HEK293 (cell line): ENCODE data around the gene DCP1A.

Experiments
- CTCF ChIA-PET: fragments of 350-600 bp; formaldehyde crosslinking; extraction: SDS; loops from one replicate; lab custom pipeline; 2021; ENCODE audit warnings: antibody characterized with exemption; lab: Yijun Ruan, JAX
- POLR2A ChIA-PET: fragments of 300-600 bp; formaldehyde crosslinking; extraction: SDS; loops from one replicate; lab custom pipeline; 2020; ENCODE audit warnings: antibody characterized with exemption, inconsistent platforms; lab: Yijun Ruan, JAX
- H3K27ac ChIP-seq: fragments of 200-500 bp; sonication (Bioruptor generic); 2 replicates; pipeline ENCODE4 v1.5.1; 2014; ENCODE audit warnings: low read depth, low read length, control low read depth, inconsistent platforms; ENCODE audit errors: extremely low read depth
- H3K36me3 ChIP-seq, 2 experiments: fragments of 200-500 bp in 1 of 2; sonication (Bioruptor generic) in 1 of 2; 1 replicate in 1 of 2; 2 replicates in 1 of 2; pipeline ENCODE4 v1.5.1; 2014 to 2017; ENCODE audit warnings: inconsistent platforms in 2 of 2, low read length in 2 of 2; ENCODE audit not compliant: control insufficient read depth in 2 of 2, insufficient read depth in 1 of 2
- H3K4me1 ChIP-seq: fragments of 200-500 bp; sonication (Bioruptor generic); 2 replicates; pipeline ENCODE4 v1.5.1; 2014; ENCODE audit warnings: mild to moderate bottlenecking, low read length, inconsistent platforms; ENCODE audit not compliant: control insufficient read depth, insufficient read depth
- H3K4me3 ChIP-seq: 2 replicates; pipeline ENCODE4 v1.5.1; 2011; ENCODE audit warnings: low read depth, mild to moderate bottlenecking, control low read depth, low read length, moderate library complexity
- H3K9me3 ChIP-seq: fragments of 200-500 bp; sonication (Bioruptor generic); 2 replicates; pipeline ENCODE4 v1.5.1; 2014; ENCODE audit warnings: low read depth, low read length, inconsistent platforms; ENCODE audit not compliant: control insufficient read depth, insufficient read depth
- BCL11A ChIP-seq: fragments of 450-650 bp; formaldehyde crosslinking; IDR thresholded peaks from 2 replicates; pipeline ENCODE4 v1.5.1; 2016; ENCODE audit warnings: low read depth, missing biosample characterization, missing genetic modification characterization
- GFI1B ChIP-seq: fragments of 450-650 bp; formaldehyde crosslinking; IDR thresholded peaks from 2 replicates; pipeline ENCODE4 v1.5.1; 2016; ENCODE audit warnings: missing biosample characterization, missing genetic modification characterization
- GLIS2 ChIP-seq: fragments of 450-650 bp; formaldehyde crosslinking; IDR thresholded peaks from 2 replicates; pipeline ENCODE4 v1.5.1; 2016; ENCODE audit warnings: missing biosample characterization, missing genetic modification characterization
- KLF16 ChIP-seq: fragments of 450-650 bp; formaldehyde crosslinking; IDR thresholded peaks from 2 replicates; pipeline ENCODE4 v1.5.1; 2017; ENCODE audit warnings: missing biosample characterization, missing genetic modification characterization
- PRDM6 ChIP-seq: fragments of 450-650 bp; formaldehyde crosslinking; IDR thresholded peaks from 2 replicates; pipeline ENCODE4 v1.5.1; 2017; ENCODE audit warnings: missing biosample characterization, missing genetic modification characterization
- SP7 ChIP-seq: fragments of 450-650 bp; formaldehyde crosslinking; IDR thresholded peaks from 2 replicates; pipeline ENCODE4 v1.5.1; 2016; ENCODE audit warnings: missing biosample characterization, missing genetic modification characterization
- ZIC2 ChIP-seq: fragments of 450-650 bp; formaldehyde crosslinking; IDR thresholded peaks from 2 replicates; pipeline ENCODE4 v1.5.1; 2016; ENCODE audit warnings: missing biosample characterization, missing genetic modification characterization
- ZNF114 ChIP-seq: fragments of 450-650 bp; formaldehyde crosslinking; IDR thresholded peaks from 2 replicates; pipeline ENCODE4 v1.5.0; 2017; ENCODE audit warnings: missing biosample characterization, missing genetic modification characterization
- ZNF169 ChIP-seq: fragments of 450-650 bp; formaldehyde crosslinking; IDR thresholded peaks from 2 replicates; pipeline ENCODE4 v1.5.1; 2016; ENCODE audit warnings: missing biosample characterization, missing genetic modification characterization
- ZNF19 ChIP-seq: fragments of 450-650 bp; formaldehyde crosslinking; IDR thresholded peaks from 2 replicates; pipeline ENCODE4; 2016; ENCODE audit warnings: missing biosample characterization, missing genetic modification characterization, low read depth
- ZNF248 ChIP-seq: fragments of 450-650 bp; formaldehyde crosslinking; IDR thresholded peaks from 2 replicates; pipeline ENCODE4 v1.5.1; 2017; ENCODE audit warnings: missing biosample characterization, missing genetic modification characterization
- ZNF26 ChIP-seq: fragments of 450-650 bp; formaldehyde crosslinking; IDR thresholded peaks from 2 replicates; pipeline ENCODE4 v1.5.1; 2016; ENCODE audit warnings: missing biosample characterization, missing genetic modification characterization
- ZNF280C ChIP-seq: fragments of 450-650 bp; formaldehyde crosslinking; IDR thresholded peaks from 2 replicates; pipeline ENCODE4 v1.5.1; 2016; ENCODE audit warnings: missing biosample characterization, missing genetic modification characterization
- ZNF341 ChIP-seq: fragments of 450-650 bp; formaldehyde crosslinking; IDR thresholded peaks from 2 replicates; pipeline ENCODE4; 2016; ENCODE audit warnings: low read depth, missing biosample characterization, missing genetic modification characterization
- ZNF37A ChIP-seq: fragments of 450-650 bp; IDR thresholded peaks from 2 replicates; pipeline ENCODE4 v1.5.1; 2018; ENCODE audit warnings: missing biosample characterization, missing genetic modification characterization
- ZNF391 ChIP-seq: fragments of 450-650 bp; formaldehyde crosslinking; IDR thresholded peaks from 2 replicates; pipeline ENCODE4 v1.5.1; 2016; ENCODE audit warnings: low read depth, missing biosample characterization, missing genetic modification characterization, borderline replicate concordance
- ZNF433 ChIP-seq: fragments of 450-650 bp; formaldehyde crosslinking; IDR thresholded peaks from 2 replicates; pipeline ENCODE4 v1.5.1; 2016; ENCODE audit warnings: missing biosample characterization, missing genetic modification characterization, low read depth
- ZNF501 ChIP-seq: fragments of 450-650 bp; formaldehyde crosslinking; IDR thresholded peaks from 2 replicates; pipeline ENCODE4 v1.5.1; 2016; ENCODE audit warnings: missing biosample characterization, missing genetic modification characterization
- ZNF514 ChIP-seq: fragments of 450-650 bp; formaldehyde crosslinking; IDR thresholded peaks from 2 replicates; pipeline ENCODE4 v1.5.1; 2016; ENCODE audit warnings: missing biosample characterization, missing genetic modification characterization
- ZNF677 ChIP-seq: fragments of 450-650 bp; IDR thresholded peaks from 2 replicates; pipeline ENCODE4 v1.5.0; 2018; ENCODE audit warnings: missing biosample characterization, mild to moderate bottlenecking, missing genetic modification characterization, moderate library complexity
- ZNF791 ChIP-seq: fragments of 450-650 bp; formaldehyde crosslinking; IDR thresholded peaks from 2 replicates; pipeline ENCODE4 v1.5.1; 2016; ENCODE audit warnings: missing biosample characterization, missing genetic modification characterization
- ZNF792 ChIP-seq: fragments of 450-650 bp; formaldehyde crosslinking; IDR thresholded peaks from 2 replicates; pipeline ENCODE4 v1.5.1; 2016; ENCODE audit warnings: missing biosample characterization, missing genetic modification characterization
- ZSCAN5A ChIP-seq: fragments of 450-650 bp; formaldehyde crosslinking; IDR thresholded peaks from 2 replicates; pipeline ENCODE4 v1.5.1; 2016; ENCODE audit warnings: missing biosample characterization, missing genetic modification characterization

The DCP1A gene

GRCh38 chr3:53274938-53275605 is 72.3 kb downstream of the DCP1A start:
- ChIA-PET CTCF (no interaction called here), POLR2A (interaction anchor here (0.7 kb wide), 1 partner anchor 133 kb away, joined by 4 read pairs; no protein-coding TSS in a partner anchor)
- Histone ChIP-seq H3K27ac (no peak overlapping the region), H3K4me3 (no peak overlapping the region), H3K36me3 (no peaks in the 10 kb centered on the region), H3K9me3 (no peaks in the 10 kb centered on the region), H3K4me1 (no peaks in the 10 kb centered on the region)
- TF ChIP-seq ZNF19 (tag by site-specific recombination) (no peak), ZSCAN5A (tag by site-specific recombination) (no peak), ZNF26 (no peak), KLF16 (tag by site-specific recombination) (no peak)
- TF ChIP-seq, all 188 proteins: peak for 0

GRCh38 chr3:53273146-53273670 is 74.1 kb downstream of the DCP1A start:
- CTCF ChIA-PET: interaction anchor here (0.7 kb wide), 1 partner anchor 77 kb away, joined by 4 read pairs; no protein-coding TSS in a partner anchor
- no peaks in the 10 kb centered on the region for H3K4me1 ChIP-seq
- no peak overlapping the region for H3K4me3 ChIP-seq
- no peaks in the 10 kb centered on the region for H3K36me3 ChIP-seq
- POLR2A ChIA-PET: no interaction called here
- no peaks in the 10 kb centered on the region for H3K9me3 ChIP-seq
- TF ChIP-seq ZNF514: no peak
- TF ChIP-seq ZNF37A: no peak
- TF ChIP-seq ZNF501: no peak
- TF ChIP-seq ZNF114: no peak
- no peak for TF ChIP-seq GLIS2 (tag by site-specific recombination)
- H3K27ac ChIP-seq: no peak overlapping the region

GRCh38 chr3:53269888-53270880 is 77.2 kb downstream of the DCP1A start:
- Histone ChIP-seq H3K36me3 (no peaks in the 10 kb centered on the region), H3K4me3 (no peak overlapping the region), H3K27ac (peak overlapping the region; percentile 45; the same call in 1 of the 2 replicates), H3K9me3 (no peaks in the 10 kb centered on the region), H3K4me1 (no peaks in the 10 kb centered on the region)
- CTCF ChIA-PET: interaction anchor here (0.6 to 0.7 kb wide), 2 partner anchors 9 to 13 kb away, joined by 3 to 4 read pairs; no protein-coding TSS in a partner anchor
- POLR2A ChIA-PET: interaction anchor here (1.0 to 1.1 kb wide), 2 partner anchors 11 to 15 kb away, joined by 3 read pairs; partner anchors contain the start of gene TKT
- TF ChIP-seq ZNF677 (tag by site-specific recombination): no peak
- TF ChIP-seq BCL11A (tag by site-specific recombination): no peak
- 0 out of 2 replicates have a peak, but pooled peaks have one; percentile 58 for TF ChIP-seq SP7 (tag by site-specific recombination)
- TF ChIP-seq ZNF792 (tag by site-specific recombination): no peak
- TF ChIP-seq ZNF280C: no peak
- TF ChIP-seq GFI1B (tag by site-specific recombination): no peak
- TF ChIP-seq ZNF341 (tag by site-specific recombination): no peak
- no peak for TF ChIP-seq ZNF169 (tag by site-specific recombination)
- TF ChIP-seq ZNF391 (tag by site-specific recombination): no peak
- TF ChIP-seq ZIC2 (tag by site-specific recombination): peak; percentile 72
- no peak for TF ChIP-seq ZNF248 (tag by site-specific recombination)
- no peak for TF ChIP-seq ZNF791
- TF ChIP-seq ZNF433 (tag by site-specific recombination): no peak
- no peak for TF ChIP-seq ZNF37A
- TF ChIP-seq PRDM6 (tag by site-specific recombination): no peak
